H9 (cell line): ENCODE results near the gene AKNA. TPM values are rescaled to one million over a fixed set of nuclear protein-coding genes. Genes with fewer than 3 reads are reported as not detected.

Experiments used
- DNase-seq: peaks from one replicate; pipeline ENCODE4 v3.0.0-alpha.2; 2017
- H2AFZ ChIP-seq: one replicate; pipeline ENCODE4 v1.6.1; 2013; ENCODE audit warnings: mild to moderate bottlenecking, low read length, control low read depth, moderate library complexity
- H2AK5ac ChIP-seq: 2 replicates; pipeline ENCODE4 v1.6.1; 2013; ENCODE audit warnings: low read length, control low read depth, mixed read lengths; ENCODE audit not compliant: insufficient read length
- H2BK120ac ChIP-seq: one replicate; pipeline ENCODE4 v1.6.1; 2013; ENCODE audit warnings: low read depth, mild to moderate bottlenecking, low read length, control low read depth, inconsistent platforms; ENCODE audit not compliant: poor library complexity, severe bottlenecking
- H2BK12ac ChIP-seq: 2 replicates; pipeline ENCODE4 v1.6.1; 2013; ENCODE audit warnings: low read length, control low read depth, mixed read lengths, low read depth; ENCODE audit not compliant: insufficient read length
- H2BK15ac ChIP-seq: 2 replicates; pipeline ENCODE4 v1.6.1; 2013; ENCODE audit warnings: low read depth, low read length, control low read depth
- H2BK20ac ChIP-seq: one replicate; pipeline ENCODE4 v1.6.1; 2013; ENCODE audit warnings: low read depth, mild to moderate bottlenecking, low read length, control low read depth, inconsistent platforms; ENCODE audit not compliant: poor library complexity, severe bottlenecking
- H2BK5ac ChIP-seq: 2 replicates; pipeline ENCODE4 v1.6.1; 2013; ENCODE audit warnings: low read length, control low read depth, mixed read lengths; ENCODE audit not compliant: insufficient read length
- H3K14ac ChIP-seq: 2 replicates; pipeline ENCODE4 v1.6.1; 2013; ENCODE audit warnings: low read length, control low read depth; ENCODE audit not compliant: insufficient read depth
- H3K18ac ChIP-seq: 2 replicates; pipeline ENCODE4 v1.6.1; 2013; ENCODE audit warnings: low read depth, mild to moderate bottlenecking, mixed read lengths, low read length, control low read depth; ENCODE audit not compliant: insufficient read length
- H3K23ac ChIP-seq: 2 replicates; pipeline ENCODE4 v1.6.1; 2013; ENCODE audit warnings: low read length, control low read depth, mixed read lengths, low read depth; ENCODE audit not compliant: insufficient read length
- H3K23me2 ChIP-seq: 2 replicates; pipeline ENCODE4 v1.6.1; 2013; ENCODE audit warnings: low read depth, mild to moderate bottlenecking, mixed read lengths, low read length, control low read depth; ENCODE audit not compliant: insufficient read length, poor library complexity, severe bottlenecking
- H3K27ac ChIP-seq: 2 replicates; pipeline ENCODE4 v1.5.1; 2013; ENCODE audit warnings: low read length, control low read depth, mixed read lengths, low read depth; ENCODE audit not compliant: insufficient read length
- H3K27me3 ChIP-seq: 2 replicates; pipeline ENCODE4 v1.6.1; 2013; ENCODE audit warnings: low read length, control low read depth, inconsistent platforms; ENCODE audit not compliant: insufficient read depth
- H3K4ac ChIP-seq: 2 replicates; pipeline ENCODE4 v1.6.1; 2013; ENCODE audit warnings: low read depth, mild to moderate bottlenecking, control low read depth, inconsistent platforms, low read length, moderate library complexity
- H3K4me1 ChIP-seq: 2 replicates; pipeline ENCODE4 v1.6.1; 2013; ENCODE audit warnings: low read length, control low read depth, inconsistent platforms; ENCODE audit not compliant: insufficient read depth
- H3K4me2 ChIP-seq: 2 replicates; pipeline ENCODE4 v1.6.1; 2013; ENCODE audit warnings: low read length, control low read depth, mixed read lengths; ENCODE audit not compliant: insufficient read length, insufficient read depth
- H3K56ac ChIP-seq: 2 replicates; pipeline ENCODE4 v1.6.1; 2013; ENCODE audit warnings: low read depth, mild to moderate bottlenecking, mixed read lengths, low read length, control low read depth; ENCODE audit not compliant: insufficient read length
- H3K79me1 ChIP-seq: 2 replicates; pipeline ENCODE4 v1.6.1; 2013; ENCODE audit warnings: low read depth, mild to moderate bottlenecking, moderate library complexity, low read length, control low read depth, inconsistent platforms; ENCODE audit not compliant: insufficient read depth, poor library complexity, severe bottlenecking
- H3K79me2 ChIP-seq: 2 replicates; pipeline ENCODE4 v1.6.1; 2013; ENCODE audit warnings: low read length, control low read depth, inconsistent platforms; ENCODE audit not compliant: insufficient read depth
- H3K9ac ChIP-seq: 2 replicates; pipeline ENCODE4 v1.6.1; 2013; ENCODE audit warnings: low read length, control low read depth, mixed read lengths; ENCODE audit not compliant: insufficient read length; ENCODE audit errors: extremely low read depth
- H3K9me3 ChIP-seq: one replicate; pipeline ENCODE4 v1.6.1; 2013; ENCODE audit warnings: low read depth, low read length, inconsistent platforms; ENCODE audit not compliant: control insufficient read depth
- H3T11ph ChIP-seq: one replicate; pipeline ENCODE4 v1.6.1; 2013; ENCODE audit warnings: mild to moderate bottlenecking, low read length, control low read depth, inconsistent platforms
- H4K20me1 ChIP-seq: one replicate; pipeline ENCODE4 v1.6.1; 2013; ENCODE audit not compliant: control insufficient read depth, insufficient read length, insufficient read depth
- H4K5ac ChIP-seq: 2 replicates; pipeline ENCODE4 v1.6.1; 2013; ENCODE audit warnings: low read depth, mild to moderate bottlenecking, mixed read lengths, low read length, control low read depth; ENCODE audit not compliant: insufficient read length
- H4K8ac ChIP-seq: replicated peaks from 2 replicates; pipeline ENCODE4 v1.6.1; 2013; ENCODE audit warnings: low read length, control low read depth, mixed read lengths, low read depth; ENCODE audit not compliant: insufficient read length
- H4K91ac ChIP-seq: 2 replicates; pipeline ENCODE4 v1.6.1; 2013; ENCODE audit warnings: low read depth, mild to moderate bottlenecking, moderate library complexity, mixed read lengths, low read length, control low read depth; ENCODE audit not compliant: insufficient read length
- H3K27ac Mint-ChIP-seq, 3 experiments: 2 replicates in 2 of 3; 3 replicates in 1 of 3; pipeline ENCODE4 v1.8.0; 2020 to 2021; ENCODE audit warnings: mixed read lengths in 3 of 3, mild to moderate bottlenecking in 1 of 3, moderate library complexity in 1 of 3
- H3K27me3 Mint-ChIP-seq: 2 replicates; pipeline ENCODE4 v1.8.0; 2021; ENCODE audit warnings: low read depth, mild to moderate bottlenecking, moderate library complexity, mixed read lengths
- H3K36me3 Mint-ChIP-seq, 3 experiments: 2 replicates in 2 of 3; 3 replicates in 1 of 3; pipeline ENCODE4 v1.8.0; 2020 to 2021; ENCODE audit warnings: low read depth in 3 of 3, mixed read lengths in 3 of 3; ENCODE audit not compliant: insufficient read depth in 1 of 3
- H3K4me1 Mint-ChIP-seq, 2 experiments: 2 replicates each; pipeline ENCODE4 v1.8.0; 2020; ENCODE audit warnings: mixed read lengths in 2 of 2
- H3K4me3 Mint-ChIP-seq, 2 experiments: 2 replicates in 1 of 2; 3 replicates in 1 of 2; pipeline ENCODE4 v1.8.0; 2020 to 2021; ENCODE audit warnings: mild to moderate bottlenecking in 2 of 2, mixed read lengths in 2 of 2, moderate library complexity in 1 of 2
- H3K9me3 Mint-ChIP-seq, 2 experiments: 2 replicates in 1 of 2; 3 replicates in 1 of 2; pipeline ENCODE4 v1.8.0; 2020; ENCODE audit warnings: mild to moderate bottlenecking in 2 of 2, mixed read lengths in 2 of 2, moderate library complexity in 1 of 2
- CTCF ChIP-seq: fragments of 200-600 bp; sonication (generic); conservative IDR thresholded peaks from 3 replicates; pipeline ENCODE4 v1.8.0; 2021; ENCODE audit warnings: antibody characterized with exemption, mild to moderate bottlenecking
- WGBS: extraction: QIAGEN DNeasy Blood & Tissue Kit; methylation state at CpG from one replicate; pipeline ENCODE4 v1.1.7; 2013; ENCODE audit warnings: missing lambda C conversion rate, low lambda C conversion rate, mixed read lengths; ENCODE audit not compliant: insufficient read length; ENCODE audit errors: extremely low coverage; 5-methylcytosine and 5-hydroxymethylcytosine counted together
- total RNA-seq: library from RNA; stranded (reverse); gene quantifications from 2 replicates; pipeline ENCODE4 v1.2.1, GENCODE V29; 2021

Gene AKNA
- total RNA-seq, 1 experiment from 2014 or later: 19.7 TPM

DNA sequence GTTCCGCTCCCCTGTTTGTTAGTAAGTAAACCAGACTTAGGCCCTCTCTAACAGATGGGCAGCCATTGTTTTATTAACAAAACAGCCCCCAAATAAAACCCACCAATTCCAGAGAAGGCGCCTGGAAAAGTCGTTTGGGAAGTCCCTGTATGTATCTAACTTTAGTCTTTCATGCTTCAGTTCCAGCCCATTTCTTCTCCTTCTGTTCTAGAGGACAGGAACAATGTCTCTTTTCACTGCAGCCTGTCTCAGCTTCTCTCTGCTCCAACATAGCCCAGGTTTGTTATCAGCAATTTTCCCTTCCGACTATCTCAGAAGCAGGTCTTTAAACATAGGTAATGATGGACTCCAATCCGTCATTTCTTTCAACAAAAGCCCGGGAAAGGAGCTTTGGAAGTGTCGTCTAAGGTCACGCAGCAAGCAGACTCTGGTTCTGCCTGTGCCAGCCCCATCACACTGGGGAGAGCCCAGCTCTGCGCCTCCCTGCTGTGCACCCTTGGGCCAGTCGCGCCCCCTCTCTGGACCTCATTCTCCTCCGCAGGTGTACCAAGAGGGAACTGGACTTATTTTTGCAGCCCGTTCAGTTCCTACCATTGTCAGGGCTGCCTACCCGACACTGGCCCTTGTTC lies 9.6 kb upstream of the AKNA start:
- Histone ChIP-seq H4K20me1 (no peaks in the 10 kb centered on the region), H2BK15ac (no peak overlapping the region), H3K4ac (no peak overlapping the region; the same call in 1 of the 2 replicates), H2BK20ac (no peak overlapping the region), H2BK12ac (no peak overlapping the region), H3K18ac (peak overlapping the region; percentile 74), H3T11ph (no peak overlapping the region), H4K5ac (no peak overlapping the region), H3K9me3 (no peaks in the 10 kb centered on the region), H2AFZ (no peak overlapping the region), H3K27me3 (no peaks in the 10 kb centered on the region), H3K27ac (no peak overlapping the region), H3K79me2 (no peaks in the 10 kb centered on the region), H3K79me1 (no peaks in the 10 kb centered on the region), H4K91ac (no peak overlapping the region), H3K4me2 (peak overlapping the region; percentile 65), H3K4me1 (no peaks in the 10 kb centered on the region; the same call in 1 of the 2 replicates), H2BK120ac (no peak overlapping the region), H3K23ac (no peak overlapping the region), H3K9ac (no peak overlapping the region), H3K56ac (no peak overlapping the region), H4K8ac (no peak overlapping the region), H2AK5ac (no peak overlapping the region), H3K23me2 (no peaks in the 10 kb centered on the region), H3K14ac (peak overlapping the region; percentile 91; the same call in 1 of the 2 replicates), H2BK5ac (no peak overlapping the region)
- no CpG with 5 or more reads among the region's 14 CpGs for WGBS
- H3K27ac Mint-ChIP-seq: peak overlapping the region; percentile 94 to 97 (median 94)
- no peaks in the 10 kb centered on the region; the same call in 1 of the 2 replicates for H3K27me3 Mint-ChIP-seq
- no peak for DNase-seq
- peaks cover 27 to 40% of the 10 kb centered on the region in 2 experiments for H3K4me1 Mint-ChIP-seq
- H3K4me3 Mint-ChIP-seq: peak overlapping the region; percentile 85 to 93
- peaks cover 0 to 9% (median 0%) of the 10 kb centered on the region in 3 experiments; a peak in 4 of 7 replicates for H3K36me3 Mint-ChIP-seq
- no peaks in the 10 kb centered on the region; a peak in 1 of 5 replicates for H3K9me3 Mint-ChIP-seq
- TF ChIP-seq CTCF: no peak
